K562 (cell line): ENCODE results near the gene CALY. TPM values are rescaled to one million over a fixed set of nuclear protein-coding genes. Genes with fewer than 3 reads are reported as not detected.

ENCODE experiments used
- CAMTA2 ChIP-seq: fragments of 250-450 bp; sonication (Bioruptor Pico); conservative IDR thresholded peaks from 2 replicates; pipeline ENCODE4 v1.5.1; 2022
- CHD2 ChIP-seq: IDR thresholded peaks from 2 replicates; pipeline ENCODE4 v1.6.1; 2011; ENCODE audit warnings: low read depth, low read length
- CREM ChIP-seq: IDR thresholded peaks from 2 replicates; pipeline ENCODE4 v1.6.1; 2014; ENCODE audit warnings: antibody characterized with exemption, low read depth
- CXXC5 ChIP-seq: fragments of 250-450 bp; sonication (Bioruptor Pico); IDR thresholded peaks from 2 replicates; pipeline ENCODE4 v1.8.0; 2022; ENCODE audit warnings: inconsistent platforms, mild to moderate bottlenecking, moderate library complexity
- ESRRB ChIP-seq: fragments of 250-450 bp; sonication (Bioruptor Pico); IDR thresholded peaks from 2 replicates; pipeline ENCODE4 v1.5.0; 2020; ENCODE audit warnings: mild to moderate bottlenecking, moderate library complexity, borderline replicate concordance
- LEF1 ChIP-seq: fragments of 450-650 bp; IDR thresholded peaks from 2 replicates; pipeline ENCODE4 v1.6.1; 2016; ENCODE audit warnings: mild to moderate bottlenecking
- NCOA6 ChIP-seq: fragments of 450-650 bp; IDR thresholded peaks from 2 replicates; pipeline ENCODE4 v1.6.1; 2017; ENCODE audit warnings: mild to moderate bottlenecking
- NEUROD1 ChIP-seq: fragments of 150-350 bp; IDR thresholded peaks from 2 replicates; pipeline ENCODE4 v1.6.1; 2014; ENCODE audit warnings: borderline replicate concordance, low read length, low read depth; ENCODE audit not compliant: partially characterized antibody
- OTX1 ChIP-seq: fragments of 450-650 bp; formaldehyde crosslinking; IDR thresholded peaks from 2 replicates; pipeline ENCODE4 v1.4.0; 2022; ENCODE audit warnings: mild to moderate bottlenecking
- PHF8 ChIP-seq: fragments of 200-600 bp; sonication (generic); IDR thresholded peaks from 2 replicates; pipeline ENCODE4 v1.6.1; 2012; ENCODE audit warnings: mixed run types, mild to moderate bottlenecking, inconsistent platforms, low read length, moderate library complexity, borderline replicate concordance
- SAFB ChIP-seq: fragments of 200-400 bp; formaldehyde crosslinking; IDR thresholded peaks from 2 replicates; pipeline ENCODE4 v1.6.1; 2017; ENCODE audit warnings: low read depth, low read length, borderline replicate concordance
- TCFL5 ChIP-seq: fragments of 250-450 bp; sonication (Bioruptor Pico); conservative IDR thresholded peaks from 2 replicates; pipeline ENCODE4 v1.6.1; 2021; ENCODE audit warnings: mild to moderate bottlenecking, moderate library complexity, matching md5 sums
- ZC3H4 ChIP-seq: sonication (generic); formaldehyde crosslinking; IDR thresholded peaks from 2 replicates; pipeline ENCODE4 v1.9.0; 2021; ENCODE audit warnings: missing genetic modification reagents, borderline replicate concordance
- ZNF23 ChIP-seq: fragments of 250-450 bp; sonication (Bioruptor Pico); IDR thresholded peaks from 2 replicates; pipeline ENCODE4 v1.4.0; 2020; ENCODE audit warnings: mild to moderate bottlenecking
- ZNF436 ChIP-seq: fragments of 250-450, 450-650 bp; sonication (Bioruptor Pico); formaldehyde crosslinking; IDR thresholded peaks from 2 replicates; pipeline ENCODE4 v1.7.0; 2020; ENCODE audit warnings: mild to moderate bottlenecking
- polyA plus RNA-seq, 8 experiments: library from polyadenylated mRNA; depleted of rRNA in 4 of 8; stranded (reverse) in 5 of 8; unstranded in 3 of 8; fragments of >200 nt; fragmentation: Nextera tagmentation in 2 of 8; fragmentation: Illumina TruSeq in 1 of 8; extraction: Ambion mirVana in 2 of 8; extraction: Trizol in 1 of 8; gene quantifications; 2 replicates each; pipeline versions ENCODE4 v1.2.1 to v1.2.3, GENCODE V29; 2011 to 2014; ENCODE audit warnings: inconsistent platforms in 1 of 8, missing spikeins in 1 of 8
- total RNA-seq, 7 experiments: library from RNA; depleted of rRNA in 6 of 7; stranded (reverse); fragments of >200 nt in 6 of 7; fragmentation: Illumina TruSeq in 2 of 7; extraction: Trizol in 2 of 7; gene quantifications; 2 replicates each; pipeline versions ENCODE4 v1.2.1 to v1.2.3, GENCODE V29; 2011 to 2021; ENCODE audit warnings: low replicate concordance in 1 of 7
- TF ChIP-seq, protein P1 (sequence below), 3 experiments: fragments of 200-800 bp in 1 of 3; fragments of 250-450 bp in 1 of 3; fragments of 450-650 bp in 1 of 3; sonication (Bioruptor Pico) in 1 of 3; sonication (Bioruptor generic) in 1 of 3; formaldehyde crosslinking in 1 of 3; IDR thresholded peaks; 2 replicates each; pipeline versions ENCODE4 v1.6.1 to v1.8.0; 2016 to 2022; ENCODE audit warnings: mild to moderate bottlenecking in 2 of 3, missing genetic modification characterization in 2 of 3, missing compliant biosample characterization in 1 of 3, moderate library complexity in 1 of 3
- TF ChIP-seq, protein P2 (sequence below): conservative IDR thresholded peaks from 2 replicates; pipeline ENCODE4 v1.6.1; 2011; ENCODE audit warnings: low read depth, mild to moderate bottlenecking, low read length; ENCODE audit not compliant: control insufficient read depth
- TF ChIP-seq, protein P3 (sequence below): fragments of 250-450 bp; sonication (Bioruptor Pico); IDR thresholded peaks from 2 replicates; pipeline ENCODE4 v1.8.0; 2021; ENCODE audit warnings: moderate library complexity, mild to moderate bottlenecking, inconsistent platforms
- TF ChIP-seq, protein P4 (sequence below): fragments of 250-450 bp; sonication (Bioruptor Pico); IDR thresholded peaks from 2 replicates; pipeline ENCODE4 v1.4.0; 2020; ENCODE audit warnings: mild to moderate bottlenecking, moderate library complexity

CALY gene
- total and polyA plus RNA-seq, 9 of the 15 experiments (the other 6 are each of a cell fraction or from before 2014, with no cell fraction given): not detected

DNA sequence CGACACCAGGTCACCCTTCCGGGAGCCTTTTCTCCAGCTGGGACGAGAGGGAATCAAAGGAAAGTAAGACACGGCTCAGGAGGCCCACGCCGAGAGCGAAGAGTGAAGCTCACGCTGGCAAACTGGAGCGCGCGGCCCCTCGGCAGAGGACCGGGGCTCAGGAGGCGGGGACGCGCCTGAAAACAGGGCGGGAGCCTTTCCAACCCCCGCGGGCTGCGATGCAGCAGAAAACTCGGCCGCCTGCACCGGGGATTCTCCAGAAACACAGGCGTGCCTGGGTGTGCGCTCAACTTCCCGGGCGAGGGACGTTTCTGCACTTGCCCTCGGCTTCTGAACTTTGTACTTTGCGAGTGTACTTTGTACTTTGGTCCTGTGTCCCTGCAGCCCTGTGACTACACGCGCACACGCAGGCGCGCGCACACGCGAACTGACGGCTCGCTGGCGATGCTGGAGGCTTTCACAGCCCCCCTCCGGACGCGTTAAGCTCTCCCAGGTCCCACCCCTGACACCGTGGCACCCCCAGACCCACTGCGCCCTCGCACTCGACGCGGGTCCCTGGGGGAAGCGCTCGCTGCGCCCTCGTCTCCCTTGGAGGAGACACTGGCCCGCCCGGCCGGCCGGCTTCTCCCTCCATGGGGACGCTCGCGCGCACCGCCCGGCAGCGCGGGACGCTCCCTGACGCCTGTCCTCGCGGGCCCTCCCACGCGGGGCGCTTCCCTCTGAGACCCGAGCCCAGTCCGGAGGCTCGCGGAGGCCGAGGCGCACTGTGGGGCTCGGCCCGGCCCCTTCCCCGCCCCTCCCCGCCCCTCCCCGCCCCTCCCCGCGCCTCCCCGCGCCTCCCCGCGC is 41.8 kb upstream of the CALY start (continued):
- TF ChIP-seq, protein P1, sequence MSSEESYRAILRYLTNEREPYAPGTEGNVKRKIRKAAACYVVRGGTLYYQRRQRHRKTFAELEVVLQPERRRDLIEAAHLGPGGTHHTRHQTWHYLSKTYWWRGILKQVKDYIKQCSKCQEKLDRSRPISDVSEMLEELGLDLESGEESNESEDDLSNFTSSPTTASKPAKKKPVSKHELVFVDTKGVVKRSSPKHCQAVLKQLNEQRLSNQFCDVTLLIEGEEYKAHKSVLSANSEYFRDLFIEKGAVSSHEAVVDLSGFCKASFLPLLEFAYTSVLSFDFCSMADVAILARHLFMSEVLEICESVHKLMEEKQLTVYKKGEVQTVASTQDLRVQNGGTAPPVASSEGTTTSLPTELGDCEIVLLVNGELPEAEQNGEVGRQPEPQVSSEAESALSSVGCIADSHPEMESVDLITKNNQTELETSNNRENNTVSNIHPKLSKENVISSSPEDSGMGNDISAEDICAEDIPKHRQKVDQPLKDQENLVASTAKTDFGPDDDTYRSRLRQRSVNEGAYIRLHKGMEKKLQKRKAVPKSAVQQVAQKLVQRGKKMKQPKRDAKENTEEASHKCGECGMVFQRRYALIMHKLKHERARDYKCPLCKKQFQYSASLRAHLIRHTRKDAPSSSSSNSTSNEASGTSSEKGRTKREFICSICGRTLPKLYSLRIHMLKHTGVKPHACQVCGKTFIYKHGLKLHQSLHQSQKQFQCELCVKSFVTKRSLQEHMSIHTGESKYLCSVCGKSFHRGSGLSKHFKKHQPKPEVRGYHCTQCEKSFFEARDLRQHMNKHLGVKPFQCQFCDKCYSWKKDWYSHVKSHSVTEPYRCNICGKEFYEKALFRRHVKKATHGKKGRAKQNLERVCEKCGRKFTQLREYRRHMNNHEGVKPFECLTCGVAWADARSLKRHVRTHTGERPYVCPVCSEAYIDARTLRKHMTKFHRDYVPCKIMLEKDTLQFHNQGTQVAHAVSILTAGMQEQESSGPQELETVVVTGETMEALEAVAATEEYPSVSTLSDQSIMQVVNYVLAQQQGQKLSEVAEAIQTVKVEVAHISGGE (CRISPR knock-in tag; IDR thresholded peaks at IDR 0.05): peak in 1 of 3 experiments; percentile 81; a peak in 2 of 6 replicates
- TF ChIP-seq CXXC5 (peak; percentile 16; the same call in 1 of the 2 replicates), OTX1 (CRISPR knock-in tag) (no peak), CAMTA2 (CRISPR knock-in tag) (no peak), NCOA6 (no peak), CREM (no peak), TCFL5 (CRISPR knock-in tag) (no peak), PHF8 (peak; percentile 57; the same call in 1 of the 2 replicates), ESRRB (CRISPR knock-in tag) (no peak), SAFB (peak; percentile 72), LEF1 (no peak), NEUROD1 (no peak), CHD2 (no peak), ZC3H4 (CRISPR knock-in tag) (no peak), ZNF23 (CRISPR knock-in tag) (no peak), ZNF436 (CRISPR knock-in tag) (no peak)
- TF ChIP-seq, protein P2, sequence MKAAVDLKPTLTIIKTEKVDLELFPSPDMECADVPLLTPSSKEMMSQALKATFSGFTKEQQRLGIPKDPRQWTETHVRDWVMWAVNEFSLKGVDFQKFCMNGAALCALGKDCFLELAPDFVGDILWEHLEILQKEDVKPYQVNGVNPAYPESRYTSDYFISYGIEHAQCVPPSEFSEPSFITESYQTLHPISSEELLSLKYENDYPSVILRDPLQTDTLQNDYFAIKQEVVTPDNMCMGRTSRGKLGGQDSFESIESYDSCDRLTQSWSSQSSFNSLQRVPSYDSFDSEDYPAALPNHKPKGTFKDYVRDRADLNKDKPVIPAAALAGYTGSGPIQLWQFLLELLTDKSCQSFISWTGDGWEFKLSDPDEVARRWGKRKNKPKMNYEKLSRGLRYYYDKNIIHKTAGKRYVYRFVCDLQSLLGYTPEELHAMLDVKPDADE: no peak
- TF ChIP-seq, protein P3, sequence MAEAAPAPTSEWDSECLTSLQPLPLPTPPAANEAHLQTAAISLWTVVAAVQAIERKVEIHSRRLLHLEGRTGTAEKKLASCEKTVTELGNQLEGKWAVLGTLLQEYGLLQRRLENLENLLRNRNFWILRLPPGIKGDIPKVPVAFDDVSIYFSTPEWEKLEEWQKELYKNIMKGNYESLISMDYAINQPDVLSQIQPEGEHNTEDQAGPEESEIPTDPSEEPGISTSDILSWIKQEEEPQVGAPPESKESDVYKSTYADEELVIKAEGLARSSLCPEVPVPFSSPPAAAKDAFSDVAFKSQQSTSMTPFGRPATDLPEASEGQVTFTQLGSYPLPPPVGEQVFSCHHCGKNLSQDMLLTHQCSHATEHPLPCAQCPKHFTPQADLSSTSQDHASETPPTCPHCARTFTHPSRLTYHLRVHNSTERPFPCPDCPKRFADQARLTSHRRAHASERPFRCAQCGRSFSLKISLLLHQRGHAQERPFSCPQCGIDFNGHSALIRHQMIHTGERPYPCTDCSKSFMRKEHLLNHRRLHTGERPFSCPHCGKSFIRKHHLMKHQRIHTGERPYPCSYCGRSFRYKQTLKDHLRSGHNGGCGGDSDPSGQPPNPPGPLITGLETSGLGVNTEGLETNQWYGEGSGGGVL: no peak
- TF ChIP-seq, protein P4, sequence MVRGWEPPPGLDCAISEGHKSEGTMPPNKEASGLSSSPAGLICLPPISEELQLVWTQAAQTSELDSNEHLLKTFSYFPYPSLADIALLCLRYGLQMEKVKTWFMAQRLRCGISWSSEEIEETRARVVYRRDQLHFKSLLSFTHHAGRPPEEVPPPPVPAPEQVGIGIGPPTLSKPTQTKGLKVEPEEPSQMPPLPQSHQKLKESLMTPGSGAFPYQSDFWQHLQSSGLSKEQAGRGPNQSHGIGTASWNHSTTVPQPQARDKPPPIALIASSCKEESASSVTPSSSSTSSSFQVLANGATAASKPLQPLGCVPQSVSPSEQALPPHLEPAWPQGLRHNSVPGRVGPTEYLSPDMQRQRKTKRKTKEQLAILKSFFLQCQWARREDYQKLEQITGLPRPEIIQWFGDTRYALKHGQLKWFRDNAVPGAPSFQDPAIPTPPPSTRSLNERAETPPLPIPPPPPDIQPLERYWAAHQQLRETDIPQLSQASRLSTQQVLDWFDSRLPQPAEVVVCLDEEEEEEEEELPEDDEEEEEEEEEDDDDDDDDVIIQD (CRISPR knock-in tag): no peak
